Urinary bladder (tissue), 4 donors: Measurements from ENCODE around the gene COL13A1. TPM values are rescaled to one million over a fixed set of nuclear protein-coding genes. Genes with fewer than 3 reads are reported as not detected.
A peak's percentile ranks its signal among the peaks of the same experiment; 100 is the strongest.

Source experiments
- DNase-seq: peaks from one replicate; pipeline ENCODE4 v3.0.0-alpha.2; 2015; ENCODE audit errors: extremely low spot score
- H3K27ac ChIP-seq: one replicate; pipeline ENCODE4 v1.5.1; 2013; ENCODE audit warnings: low read depth, mild to moderate bottlenecking, moderate library complexity
- H3K36me3 ChIP-seq: one replicate; pipeline ENCODE4 v1.6.1; 2013; ENCODE audit warnings: mild to moderate bottlenecking, moderate library complexity; ENCODE audit not compliant: insufficient read depth
- H3K4me1 ChIP-seq: one replicate; pipeline ENCODE4 v1.6.1; 2013; ENCODE audit warnings: mild to moderate bottlenecking, moderate library complexity; ENCODE audit not compliant: insufficient read depth
- H3K4me3 ChIP-seq: one replicate; pipeline ENCODE4 v1.5.1; 2013; ENCODE audit warnings: low read depth, low read length
- WGBS: extraction: QIAGEN DNeasy Blood & Tissue Kit; methylation state at CpG from one replicate; pipeline ENCODE4 v1.1.7; 2013; 5-methylcytosine and 5-hydroxymethylcytosine counted together
- polyA plus RNA-seq: library from polyadenylated mRNA; stranded (reverse); fragments of 200-250 nt; gene quantifications from one replicate; pipeline ENCODE4 v1.2.3, GENCODE V29; 2013
- total RNA-seq: library from RNA; depleted of rRNA; stranded (reverse); fragments of >200 nt; gene quantifications from one replicate; pipeline ENCODE4 v1.2.3, GENCODE V29; 2014
- donor health status: healthy with polysubstance abuse.
- donor health status: healthy.

Gene COL13A1
- total and polyA plus RNA-seq, 2 donors = 5.7 to 9.2 TPM

- WGBS = 80% methylated on average over 2 of the region's 2 CpGs
- DNase-seq = no peak
- no peak overlapping the region for H3K4me3 ChIP-seq
- H3K27ac ChIP-seq = no peak overlapping the region
- no peaks in the 10 kb centered on the region for H3K4me1 ChIP-seq
- no peaks in the 10 kb centered on the region for H3K36me3 ChIP-seq
These were observed 99.3 kb downstream of the COL13A1 start for GRCh38 chr10:69901022-69901421.

- 51% methylated on average over 10 of the region's 10 CpGs for WGBS
- no peaks in the 10 kb centered on the region for H3K4me1 ChIP-seq
- H3K27ac ChIP-seq = no peak overlapping the region
- no peak for DNase-seq
- H3K36me3 ChIP-seq = no peaks in the 10 kb centered on the region
- no peak overlapping the region for H3K4me3 ChIP-seq
These were observed 100.2 kb downstream of the COL13A1 start for GRCh38 chr10:69901628-69902505.

GRCh38 chr10:69902835-69903535, 101.3 kb downstream of the COL13A1 start:
- WGBS = 73% methylated on average over 7 of the region's 7 CpGs
- DNase-seq = no peak
- H3K27ac ChIP-seq = no peak overlapping the region
- H3K4me1 ChIP-seq = no peaks in the 10 kb centered on the region
- H3K36me3 ChIP-seq = no peaks in the 10 kb centered on the region
- H3K4me3 ChIP-seq = no peak overlapping the region

GRCh38 chr10:69904533-69904932, 102.8 kb downstream of the COL13A1 start:
- WGBS = 93% methylated on average over 5 of the region's 5 CpGs
- no peaks in the 10 kb centered on the region for H3K4me1 ChIP-seq
- no peaks in the 10 kb centered on the region for H3K36me3 ChIP-seq
- no peak overlapping the region for H3K4me3 ChIP-seq
- DNase-seq = no peak
- H3K27ac ChIP-seq = no peak overlapping the region

GRCh38 chr10:69906425-69906824, 104.7 kb downstream of the COL13A1 start:
- WGBS = 94% methylated on average over 4 of the region's 4 CpGs
- no peaks in the 10 kb centered on the region for H3K36me3 ChIP-seq
- H3K4me3 ChIP-seq = no peak overlapping the region
- no peaks in the 10 kb centered on the region for H3K4me1 ChIP-seq
- DNase-seq = no peak
- H3K27ac ChIP-seq = no peak overlapping the region

GRCh38 chr10:69907517-69907916, 105.8 kb downstream of the COL13A1 start:
- WGBS = 92% methylated on average over 4 of the region's 4 CpGs
- DNase-seq = no peak
- H3K4me1 ChIP-seq = no peaks in the 10 kb centered on the region
- H3K4me3 ChIP-seq = no peak overlapping the region
- no peak overlapping the region for H3K27ac ChIP-seq
- no peaks in the 10 kb centered on the region for H3K36me3 ChIP-seq

- Histone ChIP-seq H3K4me1 (no peaks in the 10 kb centered on the region), H3K36me3 (no peaks in the 10 kb centered on the region), H3K4me3 (no peak overlapping the region), H3K27ac (no peak overlapping the region)
- DNase-seq = no peak
- 73% methylated on average over 6 of the region's 6 CpGs for WGBS
These were observed 106.4 kb downstream of the COL13A1 start for GRCh38 chr10:69908124-69908523.

GRCh38 chr10:69910561-69910960, 108.9 kb downstream of the COL13A1 start:
- WGBS = 92% methylated on average over 5 of the region's 5 CpGs
- H3K4me3 ChIP-seq = no peak overlapping the region
- no peak overlapping the region for H3K27ac ChIP-seq
- no peak for DNase-seq
- no peaks in the 10 kb centered on the region for H3K4me1 ChIP-seq
- no peaks in the 10 kb centered on the region for H3K36me3 ChIP-seq

GRCh38 chr10:69911613-69912528, 110.2 kb downstream of the COL13A1 start:
- H3K36me3 ChIP-seq = no peaks in the 10 kb centered on the region
- H3K4me3 ChIP-seq = no peak overlapping the region
- no peaks in the 10 kb centered on the region for H3K4me1 ChIP-seq
- peak; percentile 59 for DNase-seq
- H3K27ac ChIP-seq = no peak overlapping the region
- WGBS = 52% methylated on average over 18 of the region's 18 CpGs

- Histone ChIP-seq H3K36me3 (no peaks in the 10 kb centered on the region), H3K4me3 (no peak overlapping the region), H3K4me1 (no peaks in the 10 kb centered on the region), H3K27ac (no peak overlapping the region)
- 36% methylated on average over 4 of the region's 4 CpGs for WGBS
- peak; percentile 25 for DNase-seq
These were observed 110.9 kb downstream of the COL13A1 start for GRCh38 chr10:69912589-69912988.

- WGBS = 83% methylated on average over 13 of the region's 13 CpGs
- H3K36me3 ChIP-seq = no peaks in the 10 kb centered on the region
- no peak overlapping the region for H3K4me3 ChIP-seq
- no peak for DNase-seq
- H3K4me1 ChIP-seq = no peaks in the 10 kb centered on the region
- H3K27ac ChIP-seq = no peak overlapping the region
These were observed 112.1 kb downstream of the COL13A1 start for GRCh38 chr10:69913606-69914382.

GRCh38 chr10:69914398-69915214, 112.9 kb downstream of the COL13A1 start:
- WGBS = 33% methylated on average over 13 of the region's 13 CpGs
- H3K4me1 ChIP-seq = no peaks in the 10 kb centered on the region
- no peak for DNase-seq
- H3K4me3 ChIP-seq = no peak overlapping the region
- no peak overlapping the region for H3K27ac ChIP-seq
- H3K36me3 ChIP-seq = no peaks in the 10 kb centered on the region
